K562 (cell line): Measurements from ENCODE around the gene COL7A1. TPM values are rescaled to one million over a fixed set of nuclear protein-coding genes. Genes with fewer than 3 reads are reported as not detected.
A peak's percentile ranks its signal among the peaks of the same experiment; 100 is the strongest.

Experiments used
- BHLHE40 ChIP-seq: IDR thresholded peaks from 2 replicates; pipeline ENCODE4 v1.6.1; 2011; ENCODE audit warnings: low read length, improper control_type of control experiment
- CHD1 ChIP-seq: fragments of 200-600 bp; sonication (generic); IDR thresholded peaks from one replicate; pipeline ENCODE4 v1.6.1; 2012; ENCODE audit warnings: mild to moderate bottlenecking, moderate library complexity, low read length, inconsistent platforms
- EHMT2 ChIP-seq: fragments of 450-650 bp; IDR thresholded peaks from 2 replicates; pipeline ENCODE4 v1.6.1; 2018; ENCODE audit warnings: antibody characterized with exemption
- ETS2 ChIP-seq: IDR thresholded peaks from 2 replicates; pipeline ENCODE4 v1.6.1; 2016; ENCODE audit warnings: borderline replicate concordance, missing genetic modification characterization, mild to moderate bottlenecking, moderate library complexity, missing compliant biosample characterization; ENCODE audit not compliant: poor library complexity, severe bottlenecking
- GABPA ChIP-seq: fragments of 200-800 bp; sonication (Bioruptor generic); conservative IDR thresholded peaks from 2 replicates; pipeline ENCODE4 v1.6.1; 2016; ENCODE audit warnings: low read depth, missing genetic modification characterization, missing compliant biosample characterization
- HNRNPK ChIP-seq: fragments of 200-400 bp; formaldehyde crosslinking; IDR thresholded peaks from one replicate; pipeline ENCODE4 v1.6.1; 2018; ENCODE audit warnings: mild to moderate bottlenecking, low read depth, low read length; ENCODE audit not compliant: poor library complexity, severe bottlenecking
- LCOR ChIP-seq: sonication (generic); formaldehyde crosslinking; IDR thresholded peaks from 2 replicates; pipeline ENCODE4 v1.8.0; 2022; ENCODE audit warnings: mild to moderate bottlenecking, missing genetic modification reagents
- LEF1 ChIP-seq: fragments of 450-650 bp; IDR thresholded peaks from 2 replicates; pipeline ENCODE4 v1.6.1; 2016; ENCODE audit warnings: mild to moderate bottlenecking
- MIER1 ChIP-seq: fragments of 450-650 bp; IDR thresholded peaks from 2 replicates; pipeline ENCODE4 v1.6.1; 2016; ENCODE audit warnings: antibody characterized with exemption, mild to moderate bottlenecking, low read depth
- POLR2AphosphoS2 ChIP-seq: IDR thresholded peaks from 2 replicates; pipeline ENCODE4 v1.6.1; 2012; ENCODE audit warnings: low read length, improper control_type of control experiment
- RBBP5 ChIP-seq: fragments of 200-600 bp; sonication (generic); IDR thresholded peaks from 2 replicates; pipeline ENCODE4 v1.6.1; 2012; ENCODE audit warnings: borderline replicate concordance, mild to moderate bottlenecking, low read length, control low read depth, inconsistent platforms; ENCODE audit not compliant: insufficient read depth, poor library complexity, severe bottlenecking
- STAT5B ChIP-seq: fragments of 250-450 bp; sonication (Bioruptor Pico); IDR thresholded peaks from 2 replicates; pipeline ENCODE4 v1.8.0; 2021; ENCODE audit warnings: mild to moderate bottlenecking, inconsistent platforms
- TCF7 ChIP-seq: sonication (generic); IDR thresholded peaks from 2 replicates; pipeline ENCODE4 v1.6.1; 2016; ENCODE audit warnings: antibody characterized with exemption, borderline replicate concordance
- TCFL5 ChIP-seq: fragments of 250-450 bp; sonication (Bioruptor Pico); conservative IDR thresholded peaks from 2 replicates; pipeline ENCODE4 v1.6.1; 2021; ENCODE audit warnings: mild to moderate bottlenecking, moderate library complexity, matching md5 sums
- TGIF2 ChIP-seq: sonication (generic); formaldehyde crosslinking; IDR thresholded peaks from 2 replicates; pipeline ENCODE4 v1.8.1; 2022; ENCODE audit warnings: mild to moderate bottlenecking, missing genetic modification reagents, moderate library complexity
- TOE1 ChIP-seq, 2 experiments: fragments of 450-650 bp in 1 of 2; sonication (generic) in 1 of 2; formaldehyde crosslinking in 1 of 2; IDR thresholded peaks; 2 replicates each; pipeline versions ENCODE4 v1.7.1 to v1.8.0; 2016 to 2022; ENCODE audit warnings: borderline replicate concordance in 2 of 2, mild to moderate bottlenecking in 2 of 2, antibody characterized with exemption in 1 of 2, inconsistent platforms in 1 of 2, low read depth in 1 of 2, missing genetic modification reagents in 1 of 2, moderate library complexity in 1 of 2
- TSC22D4 ChIP-seq: fragments of 450-650 bp; IDR thresholded peaks from 2 replicates; pipeline ENCODE4 v1.6.1; 2016; ENCODE audit warnings: missing genetic modification characterization, missing biosample characterization, control low read depth
- XRCC3 ChIP-seq: fragments of 450-650 bp; IDR thresholded peaks from 2 replicates; pipeline ENCODE4 v1.6.1; 2017; ENCODE audit warnings: mild to moderate bottlenecking, moderate library complexity
- XRCC4 ChIP-seq: IDR thresholded peaks from one replicate; pipeline ENCODE4 v1.6.1; 2011; ENCODE audit not compliant: insufficient read depth, insufficient read length; ENCODE audit errors: extremely low read depth
- ZBTB12 ChIP-seq: fragments of 250-450 bp; sonication (Bioruptor Pico); IDR thresholded peaks from 2 replicates; pipeline ENCODE4 v1.4.0; 2020
- ZBTB33 ChIP-seq: sonication (generic); formaldehyde crosslinking; IDR thresholded peaks from 2 replicates; pipeline ENCODE4 v1.8.1; 2023; ENCODE audit warnings: mild to moderate bottlenecking, missing genetic modification reagents
- ZFP36 ChIP-seq: fragments of 150-350 bp; IDR thresholded peaks from 2 replicates; pipeline ENCODE4 v1.6.1; 2018; ENCODE audit warnings: low read length, low read depth; ENCODE audit not compliant: partially characterized antibody
- ZKSCAN1 ChIP-seq: fragments of 150-350 bp; IDR thresholded peaks from 2 replicates; pipeline ENCODE4 v1.6.1; 2016; ENCODE audit warnings: low read depth, low read length
- ZNF212 ChIP-seq: fragments of 450-650 bp; formaldehyde crosslinking; IDR thresholded peaks from 2 replicates; pipeline ENCODE4 v1.4.0; 2020; ENCODE audit warnings: mild to moderate bottlenecking
- ZNF263 ChIP-seq: sonication (generic); formaldehyde crosslinking; IDR thresholded peaks from 2 replicates; pipeline ENCODE4 v1.8.0; 2022; ENCODE audit warnings: mild to moderate bottlenecking, missing genetic modification reagents, borderline replicate concordance
- polyA plus RNA-seq, 8 experiments: library from polyadenylated mRNA; depleted of rRNA in 4 of 8; stranded (reverse) in 5 of 8; unstranded in 3 of 8; fragments of >200 nt; fragmentation: Nextera tagmentation in 2 of 8; fragmentation: Illumina TruSeq in 1 of 8; extraction: Ambion mirVana in 2 of 8; extraction: Trizol in 1 of 8; gene quantifications; 2 replicates each; pipeline versions ENCODE4 v1.2.1 to v1.2.3, GENCODE V29; 2011 to 2014; ENCODE audit warnings: inconsistent platforms in 1 of 8, missing spikeins in 1 of 8
- total RNA-seq, 7 experiments: library from RNA; depleted of rRNA in 6 of 7; stranded (reverse); fragments of >200 nt in 6 of 7; fragmentation: Illumina TruSeq in 2 of 7; extraction: Trizol in 2 of 7; gene quantifications; 2 replicates each; pipeline versions ENCODE4 v1.2.1 to v1.2.3, GENCODE V29; 2011 to 2021; ENCODE audit warnings: low replicate concordance in 1 of 7

The COL7A1 gene
- total and polyA plus RNA-seq, 9 of the 15 experiments (the other 6 are each of a cell fraction or from before 2014, with no cell fraction given), result 0.09 to 0.66 (median 0.35) TPM; not detected in 3

GRCh38 chr3:48555231-48555948, 39.7 kb downstream of the COL7A1 start (continued):
- TF ChIP-seq ZBTB12 (CRISPR knock-in tag) (no peak), ZNF263 (CRISPR knock-in tag) (no peak), BHLHE40 (no peak), GABPA (tag) (no peak), STAT5B (CRISPR knock-in tag) (no peak), TOE1 (IDR thresholded peaks at IDR 0.05; ENCODE audit: borderline replicate concordance) (no peak), TOE1 (CRISPR knock-in tag; IDR thresholded peaks at IDR 0.05; ENCODE audit: borderline replicate concordance, low read depth) (no peak), XRCC4 (no peak), HNRNPK (no peak), POLR2AphosphoS2 (no peak), XRCC3 (no peak), ZNF212 (no peak), CHD1 (no peak), LCOR (CRISPR knock-in tag) (no peak), LEF1 (peak; percentile 87; the same call in 1 of the 2 replicates), RBBP5 (no peak), EHMT2 (no peak), ETS2 (tag) (no peak), TCFL5 (CRISPR knock-in tag) (no peak), TSC22D4 (tag) (no peak), TGIF2 (no peak), TCF7 (peak; percentile 92), ZBTB33 (CRISPR knock-in tag) (no peak), ZKSCAN1 (peak; percentile 94), MIER1 (no peak), ZFP36 (no peak)
